Measurements from ENCODE around the gene GNG7.

- TF ChIP-seq EZH2phosphoT487 (IDR thresholded peaks at IDR 0.05; ENCODE audit: low read depth), result no peak
- TF ChIP-seq, protein P1, sequence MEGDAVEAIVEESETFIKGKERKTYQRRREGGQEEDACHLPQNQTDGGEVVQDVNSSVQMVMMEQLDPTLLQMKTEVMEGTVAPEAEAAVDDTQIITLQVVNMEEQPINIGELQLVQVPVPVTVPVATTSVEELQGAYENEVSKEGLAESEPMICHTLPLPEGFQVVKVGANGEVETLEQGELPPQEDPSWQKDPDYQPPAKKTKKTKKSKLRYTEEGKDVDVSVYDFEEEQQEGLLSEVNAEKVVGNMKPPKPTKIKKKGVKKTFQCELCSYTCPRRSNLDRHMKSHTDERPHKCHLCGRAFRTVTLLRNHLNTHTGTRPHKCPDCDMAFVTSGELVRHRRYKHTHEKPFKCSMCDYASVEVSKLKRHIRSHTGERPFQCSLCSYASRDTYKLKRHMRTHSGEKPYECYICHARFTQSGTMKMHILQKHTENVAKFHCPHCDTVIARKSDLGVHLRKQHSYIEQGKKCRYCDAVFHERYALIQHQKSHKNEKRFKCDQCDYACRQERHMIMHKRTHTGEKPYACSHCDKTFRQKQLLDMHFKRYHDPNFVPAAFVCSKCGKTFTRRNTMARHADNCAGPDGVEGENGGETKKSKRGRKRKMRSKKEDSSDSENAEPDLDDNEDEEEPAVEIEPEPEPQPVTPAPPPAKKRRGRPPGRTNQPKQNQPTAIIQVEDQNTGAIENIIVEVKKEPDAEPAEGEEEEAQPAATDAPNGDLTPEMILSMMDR (IDR thresholded peaks at IDR 0.05; ENCODE audit: low read depth, low read length), result no peak
Observed at GRCh38 chr19:2554856-2555255, 147.6 kb downstream of the GNG7 start.
